Epidermal melanocyte (primary cell): Measurements from ENCODE around the gene RNF17.

Experiments
- DNase-seq: peaks from one replicate; pipeline ENCODE4 v3.0.0; 2011; ENCODE audit warnings: low spot score; ENCODE audit not compliant: insufficient read length

RNF17 gene

DNA sequence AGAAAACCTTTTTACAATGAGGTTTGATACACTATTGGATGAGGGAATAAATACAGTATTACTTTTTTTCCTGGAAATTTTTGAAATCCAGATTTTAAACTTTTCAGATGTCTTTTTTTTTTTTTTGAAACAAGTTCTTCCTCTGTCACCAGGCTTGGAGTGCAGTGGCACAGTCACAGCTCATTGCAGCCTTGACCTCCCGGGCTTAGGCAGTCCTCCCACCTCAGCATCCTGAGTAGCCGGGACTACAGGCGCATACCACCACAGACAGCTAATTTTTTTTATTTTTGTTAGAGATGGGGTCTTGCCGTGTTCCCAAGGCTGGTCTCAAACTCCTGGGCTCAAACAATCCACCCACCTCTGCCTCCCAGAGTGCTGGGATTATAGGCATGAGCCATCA, 96.8 kb downstream of the RNF17 start:
- no peak for DNase-seq

DNA sequence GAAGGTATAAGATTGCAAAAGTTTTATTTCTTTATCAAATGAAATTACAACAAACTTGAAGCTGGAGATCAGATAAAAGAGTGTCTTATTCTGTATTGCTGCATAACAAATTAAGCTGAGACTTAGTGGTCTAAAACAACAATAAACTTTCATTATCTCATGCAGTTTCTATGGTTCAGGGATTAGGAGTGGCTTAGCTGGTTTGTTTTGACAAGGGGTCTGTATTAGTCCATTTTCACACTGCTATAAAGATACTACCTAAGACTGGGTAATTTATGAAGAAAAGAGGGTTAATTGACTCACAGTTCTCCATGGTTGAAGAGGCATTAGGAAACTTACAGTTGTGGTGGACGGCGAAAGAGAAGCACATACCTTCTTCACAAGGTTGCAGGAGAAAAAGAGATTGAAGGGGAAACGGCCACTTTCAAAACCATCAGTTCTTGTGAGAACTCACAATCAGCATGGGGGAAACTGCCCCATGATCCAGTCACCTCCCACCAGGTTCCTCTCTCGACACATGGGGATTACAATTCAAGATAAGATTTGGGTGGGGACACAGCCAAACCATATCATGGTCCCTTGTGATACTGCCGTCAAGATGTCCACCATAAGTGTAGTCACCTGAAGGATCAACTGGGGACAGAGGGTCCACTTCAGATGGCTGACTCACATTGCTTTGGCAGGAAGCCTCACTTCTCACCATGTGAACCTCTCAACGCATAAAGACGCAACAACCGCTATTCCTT, 97.8 kb downstream of the RNF17 start:
- no peak for DNase-seq

DNA sequence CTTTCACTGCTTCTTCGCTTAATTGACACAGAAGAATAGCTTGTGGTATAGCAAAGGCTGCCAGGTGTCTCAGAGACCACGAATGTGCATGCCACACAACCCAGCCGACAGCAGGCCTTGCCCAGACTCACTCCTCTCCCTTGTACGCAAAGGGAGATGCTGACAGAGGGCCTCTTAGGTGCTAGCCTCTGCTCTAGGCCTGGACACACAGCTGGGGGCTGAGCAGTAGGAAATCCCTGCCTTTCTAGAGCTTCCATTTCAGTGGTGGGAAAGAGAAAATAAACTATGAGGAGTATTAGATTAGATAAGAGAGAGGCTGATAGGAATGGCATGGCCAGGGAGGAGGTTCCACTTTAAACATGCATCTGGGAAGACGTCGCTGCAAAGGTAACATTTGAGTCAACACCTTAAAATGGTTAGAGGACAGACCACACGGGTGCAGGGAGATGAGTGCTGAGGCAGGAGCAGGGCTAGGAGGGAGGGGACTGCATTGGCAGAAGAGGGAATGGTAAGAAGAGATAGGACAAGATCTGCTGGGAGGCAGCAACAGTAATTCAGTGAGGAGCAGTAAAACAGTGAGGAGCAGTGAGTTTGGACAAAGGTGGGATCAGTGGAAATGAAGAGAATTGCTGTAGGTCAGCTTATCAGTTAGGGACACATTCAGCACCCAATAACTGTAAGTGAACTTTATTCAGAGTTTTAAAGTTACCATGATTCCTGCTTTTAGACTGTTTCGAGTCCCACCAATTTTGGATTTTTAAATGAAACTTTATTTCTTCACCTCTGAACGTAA, 100.0 kb downstream of the RNF17 start:
- DNase-seq = no peak

DNA sequence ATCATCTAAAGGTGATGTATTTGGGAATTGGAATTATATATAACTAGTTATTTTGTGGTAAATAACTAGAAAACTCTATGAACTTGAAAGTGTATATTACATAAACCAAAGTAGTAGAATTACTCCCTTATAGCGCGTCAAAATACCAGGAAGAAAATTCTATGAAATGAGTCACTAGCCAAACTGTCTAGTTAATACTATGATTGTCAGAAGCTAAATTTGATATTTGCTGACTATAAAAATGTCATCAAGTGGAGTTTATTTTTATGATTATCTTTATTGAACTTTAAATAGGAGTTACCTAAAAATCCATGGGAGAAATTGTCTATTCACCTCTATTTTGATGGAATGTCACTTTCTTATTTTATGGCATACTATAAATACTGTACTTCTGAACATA, 100.6 kb downstream of the RNF17 start:
- no peak for DNase-seq

DNA sequence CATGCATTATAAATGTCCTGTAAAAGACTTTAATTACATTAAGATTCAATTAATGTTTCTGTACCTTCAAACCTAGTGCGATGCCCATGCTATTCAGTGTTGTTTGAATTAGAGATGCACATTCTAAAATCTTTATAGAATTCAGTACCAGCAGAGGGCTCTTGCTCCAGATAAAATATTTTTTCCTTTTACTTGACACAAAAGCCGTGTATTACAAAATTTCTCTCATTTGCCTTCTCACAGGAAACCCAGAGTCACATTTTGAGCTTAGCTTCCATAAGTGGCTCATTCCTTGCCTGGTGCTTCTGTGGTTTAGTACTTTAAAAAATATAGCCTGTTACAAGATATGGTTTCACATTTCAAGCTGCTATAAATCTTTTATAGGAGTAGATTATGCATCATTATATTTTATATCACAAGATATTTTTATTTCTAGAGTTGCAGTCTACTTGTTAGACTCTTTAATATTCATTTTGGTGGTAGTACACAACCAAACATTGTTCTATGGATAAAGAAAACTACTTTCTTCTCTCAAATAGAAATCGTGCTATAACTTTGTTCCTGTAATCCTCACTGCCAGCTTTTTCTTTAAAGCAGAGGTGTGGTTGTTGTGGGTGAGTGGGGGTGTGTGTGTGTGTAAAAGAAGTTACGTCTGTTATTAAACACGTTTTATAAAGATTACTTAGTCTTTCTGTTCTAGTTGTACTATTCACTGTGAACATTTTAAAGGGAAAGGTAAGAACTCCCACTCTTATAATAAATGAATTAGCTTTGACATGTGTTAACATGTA, 101.4 kb downstream of the RNF17 start:
- no peak for DNase-seq

DNA sequence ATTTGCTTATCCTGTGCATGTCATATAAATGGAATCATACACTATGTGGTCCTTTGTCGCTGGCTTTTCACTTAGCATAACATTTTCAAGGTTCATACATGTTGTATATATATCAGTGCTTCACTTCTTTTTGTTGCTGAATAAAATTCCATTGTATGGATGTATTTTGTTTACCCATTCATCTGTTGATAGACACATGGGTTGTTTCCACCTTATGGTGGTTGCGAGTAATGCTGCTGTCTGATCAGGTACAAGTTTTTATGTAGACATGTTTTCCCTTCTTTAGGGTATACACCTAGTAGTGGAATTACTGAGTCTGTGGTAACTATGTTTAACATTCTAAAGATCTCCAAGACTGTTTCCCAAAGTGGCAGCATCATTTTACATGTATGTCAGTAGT, 102.5 kb downstream of the RNF17 start:
- no peak for DNase-seq

DNA sequence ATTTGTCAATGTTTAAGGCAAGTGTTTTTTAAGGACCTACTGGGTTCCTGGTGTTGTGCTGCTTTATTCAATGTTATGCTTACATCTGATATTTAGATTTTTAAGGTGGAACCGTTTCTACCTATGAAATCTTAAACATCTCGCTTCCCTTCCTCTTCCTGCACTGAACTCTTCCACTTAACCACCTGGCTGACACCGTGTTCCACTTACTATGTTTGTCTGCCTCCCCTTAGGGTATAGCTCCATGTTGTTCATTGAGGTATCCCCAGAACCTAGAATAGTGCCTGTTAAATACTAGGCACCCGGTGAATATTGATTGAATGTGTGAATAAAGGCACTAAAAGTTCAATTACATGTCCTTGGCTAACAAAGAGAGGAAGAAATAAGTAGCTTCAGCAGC, 104.9 kb downstream of the RNF17 start:
- DNase-seq = no peak

DNA sequence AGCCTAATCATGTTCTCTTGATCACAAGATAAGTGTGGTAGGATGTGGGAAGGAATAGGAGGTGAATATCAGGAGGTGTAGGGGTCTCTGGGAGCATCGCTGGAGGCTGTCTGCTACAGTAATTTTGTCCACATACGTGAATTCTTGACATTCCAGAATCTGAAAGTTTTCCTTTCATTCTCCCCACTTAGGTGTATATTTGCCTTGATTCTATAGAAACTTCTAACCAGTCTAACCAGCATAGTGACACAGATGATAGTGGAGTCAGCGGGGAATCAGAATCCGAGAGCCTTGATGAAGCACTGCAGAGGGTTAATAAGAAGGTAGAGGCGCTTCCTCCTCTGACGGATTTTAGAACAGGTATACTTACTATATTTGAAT, 106.4 kb downstream of the RNF17 start:
- no peak for DNase-seq

DNA sequence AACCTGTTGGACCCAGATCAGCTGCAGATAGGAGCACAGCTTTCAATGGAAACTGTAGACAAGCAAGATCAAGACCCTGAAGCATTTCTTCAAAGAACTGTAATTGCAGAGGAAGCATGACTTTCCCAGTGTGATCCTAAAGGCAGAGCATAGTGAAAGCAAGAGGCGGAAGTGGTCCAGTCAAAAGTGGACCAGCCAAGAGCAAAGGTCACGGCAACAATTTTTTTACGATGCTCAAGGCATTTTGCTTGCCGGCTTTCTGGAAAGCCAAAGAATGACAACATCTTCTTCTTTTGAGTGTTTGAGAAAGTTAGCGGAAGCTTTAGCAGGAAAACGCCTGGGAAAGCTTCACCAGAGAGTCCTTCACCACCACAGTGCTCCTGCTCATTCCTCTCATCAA, 111.6 kb downstream of the RNF17 start:
- DNase-seq = no peak

DNA sequence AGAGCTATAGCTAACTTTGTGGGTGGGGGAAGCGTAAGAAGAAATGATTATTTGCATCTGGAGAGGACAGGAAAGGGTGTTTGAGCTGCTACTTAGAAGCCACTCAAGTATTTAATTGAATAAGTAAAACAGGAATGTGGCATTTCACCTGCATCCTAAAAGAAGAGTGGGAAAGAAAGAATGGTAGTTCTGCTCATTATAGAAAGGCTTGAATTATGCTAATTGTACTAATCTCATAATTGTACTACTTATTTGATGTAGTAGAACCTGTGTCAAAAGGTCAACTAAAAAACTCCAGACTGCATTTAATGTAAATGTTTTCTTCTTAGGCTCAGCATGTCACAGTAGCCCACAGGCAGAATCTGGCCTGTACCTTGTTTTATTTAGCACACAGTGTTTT, 113.6 kb downstream of the RNF17 start:
- no peak for DNase-seq

DNA sequence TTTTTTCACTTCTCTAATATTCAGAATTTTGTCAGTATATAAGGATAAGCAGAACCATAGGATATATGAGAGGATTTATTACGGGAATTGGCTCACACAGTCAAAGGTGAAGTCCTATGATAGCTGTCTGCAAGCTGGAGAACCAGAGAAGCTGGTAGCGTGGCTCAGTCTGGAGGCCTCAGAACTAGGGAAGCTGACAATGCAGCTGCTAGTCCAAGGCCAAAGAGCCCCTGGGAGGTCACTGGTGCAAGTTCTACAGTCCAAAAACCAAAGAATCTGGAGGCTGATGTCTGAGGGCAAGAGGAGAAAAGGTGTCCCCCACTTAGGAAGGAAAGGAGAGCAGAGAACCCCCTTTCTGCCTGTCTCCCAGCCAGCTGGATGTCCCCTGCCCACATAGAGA, 114.4 kb downstream of the RNF17 start:
- no peak for DNase-seq

DNA sequence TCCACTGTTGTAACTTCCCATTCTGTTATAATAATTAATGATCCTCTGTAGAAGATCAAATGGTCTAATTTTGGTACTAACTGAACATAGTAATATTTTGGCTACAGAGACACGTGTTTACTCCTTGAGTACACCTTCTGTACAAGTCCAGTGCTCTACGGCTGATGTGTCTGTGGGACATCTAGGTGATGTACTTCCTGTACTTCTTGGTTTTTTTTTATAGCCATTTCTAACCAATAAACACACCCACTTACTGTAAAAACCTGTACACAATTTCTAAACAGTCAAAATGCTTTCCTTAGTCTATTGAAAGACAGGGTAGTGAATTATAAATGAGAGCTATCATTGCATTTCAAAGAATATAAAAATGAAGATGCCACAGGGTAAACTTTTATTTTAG, 118.7 kb downstream of the RNF17 start:
- DNase-seq = no peak

DNA sequence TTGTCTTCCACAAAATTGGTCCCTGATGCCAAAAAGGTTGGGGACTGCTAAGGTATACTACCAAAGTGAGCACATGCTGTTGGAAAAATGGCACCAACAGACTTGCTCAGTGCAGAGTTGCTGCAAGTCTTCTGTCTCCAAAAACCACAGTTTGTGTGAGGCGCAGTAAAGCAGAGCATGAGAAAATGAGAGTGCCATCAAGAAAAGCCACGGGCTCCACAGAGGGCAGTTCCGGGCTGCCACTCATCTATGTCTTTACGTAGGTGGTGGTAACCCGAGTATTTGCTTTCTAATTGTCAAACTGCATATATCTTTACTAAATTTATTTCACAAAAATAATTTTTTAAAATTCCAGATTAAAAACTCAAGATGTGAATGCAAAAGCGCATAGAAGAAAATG, 123.8 kb downstream of the RNF17 start:
- DNase-seq = no peak

DNA sequence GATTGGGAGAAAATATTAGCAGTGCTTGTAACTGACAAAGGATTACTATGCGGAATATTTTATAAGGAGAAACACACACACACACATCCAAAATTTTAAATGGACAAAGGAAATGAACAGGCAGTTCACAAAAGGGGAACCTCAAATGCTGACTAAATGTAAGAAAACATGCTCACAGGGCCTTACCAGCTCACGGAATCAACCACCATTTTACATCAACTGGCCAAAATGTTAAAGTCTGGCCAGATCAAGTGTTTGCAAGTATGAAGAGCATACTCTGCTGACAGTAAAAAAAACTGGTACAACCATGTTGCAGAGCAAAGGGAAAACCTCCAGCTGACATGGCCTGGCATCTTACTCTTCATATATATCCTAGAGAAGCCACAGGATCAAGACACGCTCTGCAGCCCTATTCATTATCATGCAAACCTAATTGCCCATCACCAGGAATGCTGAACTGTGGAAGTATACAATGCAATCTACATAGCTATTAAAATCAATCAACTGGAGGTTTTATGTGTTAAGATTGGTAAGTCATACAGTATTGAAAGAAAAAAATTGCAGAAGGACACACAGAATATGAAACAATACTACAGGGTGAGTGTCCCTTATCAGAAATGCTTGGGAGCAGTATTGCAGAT, 124.4 kb downstream of the RNF17 start:
- no peak for DNase-seq

DNA sequence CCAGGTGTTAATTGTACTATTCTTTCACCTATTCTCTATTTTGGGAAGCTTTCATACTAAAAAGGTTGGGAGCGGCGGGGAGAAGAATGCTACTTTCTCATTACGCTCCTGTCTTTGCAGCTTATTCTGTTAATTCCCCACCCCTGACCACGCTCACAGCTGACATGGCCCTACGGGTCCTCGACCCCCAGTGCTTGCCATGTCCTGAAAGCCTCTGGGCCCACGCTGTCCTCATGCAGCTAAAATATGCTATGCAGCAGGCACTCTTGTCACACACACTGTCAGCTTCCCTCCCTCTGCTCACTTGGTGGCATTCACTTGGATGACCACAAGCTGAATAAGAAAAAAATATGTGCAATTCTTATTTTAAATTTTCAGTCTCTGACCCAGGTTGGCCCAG, 126.3 kb downstream of the RNF17 start:
- DNase-seq = no peak

DNA sequence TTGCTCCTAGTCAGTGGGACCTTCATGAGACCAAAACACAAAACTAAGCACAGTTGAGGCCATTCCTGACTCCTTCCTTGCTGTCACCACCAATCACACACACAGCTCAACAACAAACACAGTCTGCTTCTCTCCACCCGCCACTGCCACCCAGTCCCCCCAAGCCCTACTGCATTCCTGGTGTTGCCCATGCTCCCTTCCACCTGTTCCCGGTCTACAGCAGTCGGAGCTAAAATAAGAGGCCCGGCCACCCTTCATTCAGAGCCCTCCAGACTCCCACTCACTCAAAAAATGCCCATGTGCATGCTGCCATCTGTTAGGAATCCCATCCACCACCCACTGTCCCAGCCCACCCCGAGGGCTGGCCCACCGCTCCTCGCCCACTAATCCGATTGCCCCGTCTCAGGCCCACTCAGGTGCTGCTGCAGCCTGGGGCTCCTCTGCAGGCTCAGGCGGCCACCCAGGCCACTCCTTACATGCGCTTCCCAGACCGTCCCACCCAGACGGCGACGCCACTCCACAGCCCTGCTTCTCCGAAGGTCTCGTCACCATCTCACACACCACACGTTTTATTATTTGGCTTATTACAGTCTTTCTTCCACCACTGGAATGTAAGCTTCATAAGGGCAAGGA, 127.6 kb downstream of the RNF17 start:
- DNase-seq = no peak

DNA sequence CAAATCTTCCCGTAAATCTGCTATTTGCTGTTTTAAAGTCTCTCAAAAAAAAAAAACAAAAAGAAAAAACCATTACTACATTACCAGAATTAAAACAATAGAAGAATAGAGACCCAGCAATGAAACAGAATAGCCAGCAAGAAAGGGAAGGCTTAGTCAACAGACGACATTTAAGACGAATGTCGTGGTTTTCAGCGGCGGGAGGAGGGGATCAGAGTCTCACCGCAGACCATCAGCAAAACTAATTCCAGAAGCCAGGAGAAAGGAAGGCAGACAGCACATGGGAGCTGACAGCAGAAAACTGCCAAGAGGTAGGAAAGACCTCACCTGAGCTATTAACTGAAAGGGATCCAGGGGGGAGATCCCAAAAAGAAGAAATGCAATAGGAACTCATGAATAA, 128.9 kb downstream of the RNF17 start:
- DNase-seq = no peak

DNA sequence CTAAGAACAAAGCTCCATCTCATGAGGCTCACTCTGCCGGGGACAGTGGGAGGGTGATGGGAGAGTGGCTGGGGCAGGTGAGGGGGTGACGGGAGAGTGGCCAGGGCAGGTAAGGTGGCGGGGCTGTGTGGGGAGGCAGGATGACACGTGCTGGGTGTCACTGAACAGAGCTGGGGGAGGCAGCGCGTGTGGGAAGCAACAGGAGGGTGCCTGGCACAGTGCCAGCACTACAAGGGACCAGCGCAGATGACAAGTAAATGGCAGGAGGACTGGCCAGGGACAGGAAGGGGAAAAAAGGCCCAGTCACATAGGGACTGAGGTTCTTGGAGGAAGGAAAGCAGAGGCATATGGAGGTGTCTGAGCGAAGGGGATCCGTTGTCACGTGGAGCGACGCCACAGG, 129.9 kb downstream of the RNF17 start:
- no peak for DNase-seq

DNA sequence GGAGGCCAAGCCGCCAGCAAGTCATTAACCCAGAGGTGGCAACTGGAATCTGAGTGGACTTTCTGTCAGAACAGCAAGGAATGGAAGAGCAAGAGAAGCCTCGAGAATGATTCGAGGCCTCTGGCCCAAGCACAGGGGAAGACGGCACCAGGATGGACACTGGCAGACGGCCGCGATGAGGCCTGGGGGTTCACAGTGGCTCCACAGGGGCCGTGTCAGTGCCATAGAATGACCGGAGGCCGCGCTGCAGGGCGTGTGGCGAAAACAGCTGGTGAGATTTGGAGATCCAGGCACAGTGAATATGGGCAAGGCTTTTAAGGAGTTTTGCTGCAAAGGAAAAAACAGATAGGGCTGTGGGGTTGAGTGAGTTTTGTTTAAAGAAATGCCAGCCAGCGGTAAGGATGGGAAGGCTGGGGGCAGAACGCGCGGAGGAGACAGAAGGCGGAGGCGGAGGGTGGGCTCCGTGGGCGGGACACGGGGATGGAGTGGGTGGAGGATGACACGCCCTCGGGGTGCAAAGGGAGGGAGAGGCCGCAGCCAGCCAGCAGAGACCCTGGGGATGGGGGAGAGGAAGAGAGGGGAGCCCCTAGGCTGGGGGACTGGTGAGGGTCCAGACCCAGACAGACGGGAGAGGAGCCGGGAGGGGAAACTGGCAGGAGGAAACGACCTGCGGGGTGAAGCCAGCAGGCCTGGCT, 130.5 kb downstream of the RNF17 start:
- DNase-seq = no peak

DNA sequence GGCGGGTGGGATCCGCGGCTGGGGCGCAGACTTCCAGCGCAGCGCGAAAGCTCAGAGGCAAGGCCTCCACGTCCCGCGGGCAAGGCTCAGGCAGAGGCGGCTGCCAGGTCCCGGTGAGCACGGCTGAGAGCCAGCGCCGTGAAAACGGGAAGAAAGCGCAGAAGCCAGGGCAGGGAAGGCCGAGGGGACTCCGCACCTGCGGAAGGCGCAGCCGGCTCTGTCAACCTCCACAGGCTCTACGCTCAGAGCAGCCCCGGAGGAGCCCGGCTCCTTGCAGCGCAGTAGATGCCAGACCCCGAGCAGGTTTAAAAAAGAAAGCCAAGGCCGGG, 131.0 kb downstream of the RNF17 start:
- DNase-seq = no peak

DNA sequence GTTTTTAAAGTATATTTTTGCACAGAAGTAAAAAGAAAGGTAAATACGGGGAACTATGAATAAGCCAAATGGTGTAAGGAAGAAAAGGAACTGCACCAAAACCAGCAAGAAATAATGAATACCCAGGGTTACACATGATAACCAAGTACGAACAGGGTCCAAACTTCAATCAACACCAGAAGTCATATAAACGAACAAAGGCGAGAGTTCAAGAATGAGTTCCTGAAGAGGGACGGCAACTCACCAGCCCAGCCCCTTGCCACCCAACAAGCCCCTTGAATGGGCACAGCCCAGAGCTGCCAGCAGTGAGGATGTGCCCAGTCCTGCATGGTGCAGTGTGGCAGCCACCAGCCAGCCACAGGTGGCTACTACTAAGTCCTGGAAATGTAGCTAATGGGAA, 132.1 kb downstream of the RNF17 start:
- DNase-seq = no peak
